Measurements from ENCODE around the gene CARHSP1. TPM values are rescaled to one million over a fixed set of nuclear protein-coding genes. Genes with fewer than 3 reads are reported as not detected.
"Not testable (repeated sequence)": the region's sequence is repeated elsewhere in the genome, so short reads cannot be mapped to it uniquely, and the experiment has no call there.

The CARHSP1 gene
- total RNA-seq, 1 experiment from 2014 or later = 220 TPM

- no peak for DNase-seq (ENCODE audit: low read depth)
Observed at GRCh38 chr16:8831871-8832716, 36.7 kb downstream of the CARHSP1 start.

GRCh38 chr16:8831450-8831849 lies 37.4 kb downstream of the CARHSP1 start:
- DNase-seq (ENCODE audit: low read depth) = no peak

GRCh38 chr16:8828541-8829165 lies 40.2 kb downstream of the CARHSP1 start:
- no peak for DNase-seq (ENCODE audit: low read depth)

GRCh38 chr16:8826278-8826879 lies 42.4 kb downstream of the CARHSP1 start:
- no peak for DNase-seq (ENCODE audit: low read depth)

DNA sequence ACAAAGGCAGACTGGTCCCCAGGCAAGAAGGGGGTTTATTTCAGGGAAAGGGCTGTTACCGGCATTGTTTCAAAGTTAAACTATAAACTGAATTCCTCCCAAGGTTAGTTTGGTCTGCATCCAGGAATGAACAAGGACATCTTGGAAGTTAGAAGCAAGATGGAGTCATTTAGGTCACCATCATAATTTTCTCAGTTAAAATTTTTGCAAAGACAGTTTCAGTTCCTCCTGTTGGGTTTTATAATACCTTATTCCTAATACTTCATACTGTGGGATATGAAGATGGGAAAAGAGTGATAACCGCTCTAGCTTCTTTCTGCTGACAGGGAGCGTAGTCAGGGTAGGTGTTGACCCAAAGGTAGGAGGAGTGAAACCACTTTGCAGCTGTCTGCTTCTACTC lies 46.4 kb downstream of the CARHSP1 start:
- DNase-seq (ENCODE audit: low read depth) = no peak

- no peak for DNase-seq (ENCODE audit: low read depth)
Observed at GRCh38 chr16:8819411-8820034, 49.3 kb downstream of the CARHSP1 start.

DNA sequence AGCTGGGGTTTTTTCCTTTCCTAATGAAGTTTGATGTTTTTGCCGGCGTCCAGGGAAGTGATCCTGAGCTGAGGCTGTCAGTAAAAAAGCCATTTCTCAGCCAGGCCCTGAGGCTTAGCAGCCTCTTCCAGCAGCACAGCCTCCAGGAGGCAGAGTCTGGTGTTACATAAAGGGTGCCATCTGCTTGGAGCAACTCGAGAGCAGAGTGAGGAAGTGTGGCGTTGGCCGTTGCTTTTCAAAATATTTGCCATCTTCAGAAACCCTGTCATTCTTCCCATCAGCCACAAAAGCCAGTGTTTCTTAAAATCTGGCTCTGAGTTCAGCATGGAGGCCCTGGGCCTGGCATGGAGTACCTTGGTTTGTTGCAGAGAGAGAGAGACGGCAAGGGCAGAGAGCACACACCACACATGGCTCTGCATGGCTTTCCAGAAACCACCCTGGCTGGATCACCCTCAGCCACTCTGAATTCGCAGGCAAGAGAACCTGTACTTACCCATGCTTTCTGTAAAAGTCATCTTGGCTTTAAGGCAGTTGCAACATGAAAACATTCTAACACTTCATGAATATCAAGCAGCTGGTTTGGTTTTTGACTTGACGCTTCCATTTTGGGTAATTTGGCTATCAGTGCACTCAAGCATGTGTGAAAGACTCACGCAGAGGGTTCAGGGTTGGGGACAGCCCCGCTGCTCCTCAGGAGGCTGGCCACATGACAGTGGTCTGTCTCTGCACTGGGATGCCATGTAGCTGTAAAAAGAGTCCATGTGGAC lies 50.1 kb downstream of the CARHSP1 start:
- no peak for DNase-seq (ENCODE audit: low read depth)

GRCh38 chr16:8816967-8817655 lies 51.7 kb downstream of the CARHSP1 start:
- no peak for DNase-seq (ENCODE audit: low read depth)

- DNase-seq (ENCODE audit: low read depth) = no peak
Observed at GRCh38 chr16:8814095-8814806, 54.6 kb downstream of the CARHSP1 start.

GRCh38 chr16:8812162-8812843 lies 56.5 kb downstream of the CARHSP1 start:
- DNase-seq (ENCODE audit: low read depth) = no peak

DNA sequence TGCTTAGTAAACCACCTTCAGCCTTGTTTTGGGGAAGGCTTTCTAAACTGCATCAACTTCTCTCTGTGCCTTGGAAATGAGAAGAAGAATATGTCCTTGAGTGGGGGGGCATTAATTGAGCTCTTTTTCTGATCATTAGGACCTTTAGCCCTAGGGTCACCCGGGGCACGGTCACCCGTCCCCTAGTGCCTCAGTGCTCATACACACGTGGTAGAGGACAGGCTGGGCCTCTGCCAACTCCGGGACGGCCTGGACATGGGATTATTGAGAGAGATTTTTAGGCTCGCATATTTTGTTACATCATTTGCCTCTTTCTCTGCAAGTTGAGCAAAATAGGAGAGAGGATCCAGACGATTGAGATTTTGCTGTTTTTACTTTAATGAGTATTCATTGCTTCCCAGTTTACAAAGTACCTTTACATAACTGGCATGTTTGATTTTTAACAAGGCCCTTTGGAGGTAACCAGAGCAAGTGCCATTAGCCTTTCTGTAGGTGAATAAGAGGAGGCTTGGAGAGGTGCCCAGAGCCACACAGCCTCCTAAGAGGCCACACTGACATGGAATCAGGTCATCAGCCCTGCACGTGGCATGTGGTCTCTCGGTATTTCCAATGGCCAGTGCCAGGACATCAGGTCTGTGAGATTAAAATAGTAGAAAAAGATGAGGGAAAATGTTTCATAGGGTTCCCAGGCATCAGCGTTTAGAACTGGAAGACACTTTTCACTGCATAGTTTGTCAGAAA lies 60.0 kb downstream of the CARHSP1 start:
- DNase-seq (ENCODE audit: low read depth) = no peak

GRCh38 chr16:8808009-8808408 lies 60.8 kb downstream of the CARHSP1 start:
- DNase-seq (ENCODE audit: low read depth) = no peak

- DNase-seq (ENCODE audit: low read depth) = no peak
Observed at GRCh38 chr16:8807189-8807588, 61.6 kb downstream of the CARHSP1 start.

DNA sequence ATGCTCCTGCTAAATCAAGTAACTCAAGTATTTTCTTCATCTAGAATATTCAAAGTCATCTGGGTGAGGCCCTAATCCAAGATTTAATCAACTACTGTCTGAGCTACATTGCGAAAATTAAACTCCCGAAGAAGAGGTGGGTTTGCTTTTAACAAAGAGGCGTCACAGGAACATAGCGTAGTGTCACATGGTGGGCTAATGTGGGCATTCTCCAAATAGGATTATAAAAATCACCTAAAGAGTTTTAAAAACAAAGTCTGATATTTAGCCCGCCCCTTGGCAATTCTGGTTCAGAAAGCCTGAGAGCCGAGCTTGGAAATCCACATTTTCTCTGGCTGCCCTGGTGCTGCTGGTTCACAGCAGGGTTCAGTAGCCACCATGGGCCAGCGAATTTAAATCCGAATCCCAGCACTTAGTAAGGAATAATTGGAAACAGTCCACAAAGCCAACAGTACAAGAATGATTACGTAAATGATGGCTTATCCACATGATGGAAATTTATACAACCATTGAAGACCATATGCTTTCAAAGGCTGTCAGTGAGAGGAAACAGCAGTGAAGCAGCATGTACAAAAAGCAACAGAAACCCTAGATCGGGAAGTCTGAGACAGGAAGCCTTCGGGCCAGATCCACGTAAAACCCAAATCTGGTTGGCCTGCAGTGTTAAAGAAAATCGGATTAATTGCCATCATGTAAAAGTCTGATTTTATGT lies 62.4 kb downstream of the CARHSP1 start:
- DNase-seq (ENCODE audit: low read depth) = no peak

GRCh38 chr16:8804313-8804712 lies 64.5 kb downstream of the CARHSP1 start:
- DNase-seq (ENCODE audit: low read depth) = no peak

GRCh38 chr16:8803733-8804132 lies 65.1 kb downstream of the CARHSP1 start:
- DNase-seq (ENCODE audit: low read depth) = not testable (repeated sequence)

All from LHCN-M2 (cell line).